T47D (cell line): ENCODE data around the gene GALK2.
A peak's percentile ranks its signal among the peaks of the same experiment; 100 is the strongest.
"Not testable (repeated sequence)": the region's sequence is repeated elsewhere in the genome, so short reads cannot be mapped to it uniquely, and the experiment has no call there.

Experiments used
- DNase-seq, 2 experiments: peaks; one replicate each; pipeline versions ENCODE4 v3.0.0 to v3.0.0-alpha.2; 2011 to 2012; ENCODE audit warnings: low read depth in 1 of 2, low spot score in 1 of 2
- JUND ChIP-seq: IDR thresholded peaks from 2 replicates; pipeline ENCODE4 v1.6.1; 2012; ENCODE audit warnings: low read depth
- in situ Hi-C: cut with HindIII; loops from 2 replicates; pipeline ENCODE4 v1.10.0; 2016; ENCODE audit warnings: low sequenced_read_pairs, low pct_unique_long_range_greater_than_20kb

The GALK2 gene

GRCh38 chr15:49178497-49178896 is 8.4 kb downstream of the GALK2 start:
- in situ Hi-C loops: no loop called here
- TF ChIP-seq JUND: no peak

GRCh38 chr15:49179433-49180190 is 9.6 kb downstream of the GALK2 start:
- in situ Hi-C loops: no loop called here
- no peak for TF ChIP-seq JUND
- DNase-seq: no peak

More at GRCh38 chr15:49178497-49178896, 8.4 kb downstream of the GALK2 start:
- no peak for DNase-seq

GRCh38 chr15:49182128-49182527 is 12.1 kb downstream of the GALK2 start:
- no peak for TF ChIP-seq JUND
- DNase-seq: no peak
- in situ Hi-C loops: no loop called here

- DNase-seq, in situ Hi-C loops: not testable (repeated sequence)
Measured at GRCh38 chr15:49183741-49184140, 13.7 kb downstream of the GALK2 start.

- in situ Hi-C loops: no loop called here
- no peak for DNase-seq
- TF ChIP-seq JUND: no peak
Measured at GRCh38 chr15:49185473-49185872, 15.4 kb downstream of the GALK2 start.

- no peak for TF ChIP-seq JUND
- in situ Hi-C loops: no loop called here
- peak in 1 of 2 experiments; percentile 6 for DNase-seq
Measured at GRCh38 chr15:49187549-49188245, 17.6 kb downstream of the GALK2 start.

- in situ Hi-C loops: no loop called here
- DNase-seq: no peak
- TF ChIP-seq JUND: no peak
Measured at GRCh38 chr15:49188933-49189332, 18.9 kb downstream of the GALK2 start.

GRCh38 chr15:49189631-49190030 is 19.6 kb downstream of the GALK2 start:
- DNase-seq: no peak
- in situ Hi-C loops: no loop called here
- no peak for TF ChIP-seq JUND

- in situ Hi-C loops: no loop called here
- TF ChIP-seq JUND: no peak
- DNase-seq: no peak
Measured at GRCh38 chr15:49190586-49190985, 20.5 kb downstream of the GALK2 start.

- TF ChIP-seq JUND: no peak
- no peak for DNase-seq
- in situ Hi-C loops: no loop called here
Measured at GRCh38 chr15:49191892-49192291, 21.8 kb downstream of the GALK2 start.

GRCh38 chr15:49196856-49197255 is 26.8 kb downstream of the GALK2 start:
- no peak for DNase-seq
- TF ChIP-seq JUND: no peak
- in situ Hi-C loops: no loop called here

GRCh38 chr15:49199666-49200065 is 29.6 kb downstream of the GALK2 start:
- no peak for DNase-seq
- TF ChIP-seq JUND: no peak
- in situ Hi-C loops: no loop called here

- in situ Hi-C loops: no loop called here
- no peak for TF ChIP-seq JUND
Measured at GRCh38 chr15:49200347-49200746, 30.3 kb downstream of the GALK2 start.

GRCh38 chr15:49208102-49208501 is 38.1 kb downstream of the GALK2 start:
- DNase-seq, in situ Hi-C loops: not testable (repeated sequence)

More at GRCh38 chr15:49200347-49200746, 30.3 kb downstream of the GALK2 start:
- DNase-seq: no peak
